MM.1S (cell line): ENCODE results near the gene ABTB2.
A peak's percentile ranks its signal among the peaks of the same experiment; 100 is the strongest.

ENCODE experiments used
- DNase-seq: peaks from one replicate; pipeline ENCODE4 v3.0.0-alpha.2; 2015
- H2AFZ ChIP-seq: fragments of 300-600 bp; sonication (generic); 2 replicates; pipeline ENCODE4 v1.6.0; 2016; ENCODE audit warnings: antibody characterized with exemption, low read length
- H3F3A ChIP-seq: fragments of 300-600 bp; sonication (generic); 2 replicates; pipeline ENCODE4 v1.6.1; 2016; ENCODE audit warnings: mild to moderate bottlenecking, antibody characterized with exemption, low read length, moderate library complexity, mixed read lengths; ENCODE audit not compliant: insufficient read depth
- H3K27ac ChIP-seq: fragments of 300-600 bp; sonication (generic); 2 replicates; pipeline ENCODE4 v1.5.1; 2016; ENCODE audit warnings: mild to moderate bottlenecking, low read length
- H3K27me3 ChIP-seq: fragments of 300-600 bp; sonication (generic); replicated peaks from 2 replicates; pipeline ENCODE4 v1.6.0; 2016; ENCODE audit warnings: low read length; ENCODE audit not compliant: insufficient read depth
- H3K36me3 ChIP-seq: fragments of 300-600 bp; sonication (generic); replicated peaks from 2 replicates; pipeline ENCODE4 v1.6.1; 2016; ENCODE audit warnings: mild to moderate bottlenecking, low read length, mixed read lengths; ENCODE audit not compliant: insufficient read depth
- H3K4me1 ChIP-seq: fragments of 300-600 bp; sonication (generic); 2 replicates; pipeline ENCODE4 v1.6.1; 2016; ENCODE audit warnings: low read length, mixed read lengths
- H3K4me2 ChIP-seq: fragments of 300-600 bp; sonication (generic); 2 replicates; pipeline ENCODE4 v1.6.0; 2016; ENCODE audit warnings: low read depth, low read length
- H3K4me3 ChIP-seq: fragments of 300-600 bp; sonication (generic); 2 replicates; pipeline ENCODE4 v1.5.1; 2016; ENCODE audit warnings: low read length, mixed read lengths
- H3K79me2 ChIP-seq: fragments of 300-600 bp; sonication (generic); 2 replicates; pipeline ENCODE4 v1.6.1; 2016; ENCODE audit warnings: mixed run types, low read length, mixed read lengths
- H3K9ac ChIP-seq: fragments of 300-600 bp; sonication (generic); 2 replicates; pipeline ENCODE4 v1.6.1; 2016; ENCODE audit warnings: low read length, mixed read lengths
- H3K9me2 ChIP-seq: fragments of 300-600 bp; sonication (generic); replicated peaks from 2 replicates; pipeline ENCODE4 v1.6.1; 2016; ENCODE audit warnings: mild to moderate bottlenecking, low read length, mixed read lengths; ENCODE audit not compliant: insufficient read depth
- H3K9me3 ChIP-seq: fragments of 300-600 bp; sonication (generic); replicated peaks from 2 replicates; pipeline ENCODE4 v1.6.1; 2016; ENCODE audit warnings: mild to moderate bottlenecking, low read length, mixed read lengths; ENCODE audit not compliant: insufficient read depth
- H4K20me1 ChIP-seq: fragments of 300-600 bp; sonication (generic); 2 replicates; pipeline ENCODE4 v1.6.1; 2016; ENCODE audit warnings: mild to moderate bottlenecking, low read length, moderate library complexity, mixed read lengths; ENCODE audit not compliant: insufficient read depth
- EZH2 ChIP-seq: fragments of 300-600 bp; sonication (generic); optimal IDR thresholded peaks from 2 replicates; pipeline ENCODE3; 2017; ENCODE audit warnings: low read depth, mild to moderate bottlenecking, antibody characterized with exemption, low read length, mixed read lengths
- EZH2phosphoT487 ChIP-seq: fragments of 300-600 bp; sonication (generic); IDR thresholded peaks from 2 replicates; pipeline ENCODE4 v1.6.1; 2018; ENCODE audit warnings: antibody characterized with exemption, low read length
- TF ChIP-seq, protein P1 (sequence below): fragments of 300-600 bp; sonication (generic); IDR thresholded peaks from 2 replicates; pipeline ENCODE4 v1.5.1; 2016; ENCODE audit warnings: antibody characterized with exemption, low read length, mixed read lengths

ABTB2 gene

DNA sequence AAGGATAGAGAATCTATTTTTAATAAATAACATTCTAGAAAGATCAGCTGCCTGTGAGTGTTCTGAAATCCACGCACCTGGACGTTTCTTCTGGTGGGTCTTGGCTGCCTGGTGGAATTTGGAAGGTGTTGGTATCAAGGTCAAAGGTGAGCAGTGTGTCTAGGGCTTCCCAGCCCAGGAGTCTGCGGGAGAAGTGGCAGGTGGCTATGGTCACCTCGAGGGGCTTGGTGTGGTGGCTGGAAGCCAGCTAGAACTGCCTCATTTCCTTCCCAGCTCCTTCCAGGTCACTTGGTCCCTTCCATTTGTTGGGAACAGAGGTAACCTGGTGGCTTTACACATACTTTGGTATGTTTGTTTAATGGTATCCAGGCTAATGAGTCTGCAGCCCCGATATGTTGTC, 210.9 kb downstream of the ABTB2 start:
- Histone ChIP-seq H3K9me2 (no peaks in the 10 kb centered on the region), H3K27me3 (no peaks in the 10 kb centered on the region), H3K36me3 (peaks cover 17% of the 10 kb centered on the region; the same call in 1 of the 2 replicates), H3K4me1 (peaks cover 23% of the 10 kb centered on the region), H3F3A (peaks cover 23% of the 10 kb centered on the region), H4K20me1 (0 out of 2 replicates have a peak, but pooled peaks cover 7% of the 10 kb centered on the region), H2AFZ (no peak overlapping the region), H3K4me3 (no peak overlapping the region), H3K27ac (no peak overlapping the region), H3K79me2 (no peaks in the 10 kb centered on the region), H3K9ac (no peak overlapping the region), H3K9me3 (no peaks in the 10 kb centered on the region), H3K4me2 (no peak overlapping the region)
- TF ChIP-seq, protein P1, sequence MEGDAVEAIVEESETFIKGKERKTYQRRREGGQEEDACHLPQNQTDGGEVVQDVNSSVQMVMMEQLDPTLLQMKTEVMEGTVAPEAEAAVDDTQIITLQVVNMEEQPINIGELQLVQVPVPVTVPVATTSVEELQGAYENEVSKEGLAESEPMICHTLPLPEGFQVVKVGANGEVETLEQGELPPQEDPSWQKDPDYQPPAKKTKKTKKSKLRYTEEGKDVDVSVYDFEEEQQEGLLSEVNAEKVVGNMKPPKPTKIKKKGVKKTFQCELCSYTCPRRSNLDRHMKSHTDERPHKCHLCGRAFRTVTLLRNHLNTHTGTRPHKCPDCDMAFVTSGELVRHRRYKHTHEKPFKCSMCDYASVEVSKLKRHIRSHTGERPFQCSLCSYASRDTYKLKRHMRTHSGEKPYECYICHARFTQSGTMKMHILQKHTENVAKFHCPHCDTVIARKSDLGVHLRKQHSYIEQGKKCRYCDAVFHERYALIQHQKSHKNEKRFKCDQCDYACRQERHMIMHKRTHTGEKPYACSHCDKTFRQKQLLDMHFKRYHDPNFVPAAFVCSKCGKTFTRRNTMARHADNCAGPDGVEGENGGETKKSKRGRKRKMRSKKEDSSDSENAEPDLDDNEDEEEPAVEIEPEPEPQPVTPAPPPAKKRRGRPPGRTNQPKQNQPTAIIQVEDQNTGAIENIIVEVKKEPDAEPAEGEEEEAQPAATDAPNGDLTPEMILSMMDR = no peak
- TF ChIP-seq EZH2phosphoT487 = no peak
- no peak for TF ChIP-seq EZH2
- no peak for DNase-seq

DNA sequence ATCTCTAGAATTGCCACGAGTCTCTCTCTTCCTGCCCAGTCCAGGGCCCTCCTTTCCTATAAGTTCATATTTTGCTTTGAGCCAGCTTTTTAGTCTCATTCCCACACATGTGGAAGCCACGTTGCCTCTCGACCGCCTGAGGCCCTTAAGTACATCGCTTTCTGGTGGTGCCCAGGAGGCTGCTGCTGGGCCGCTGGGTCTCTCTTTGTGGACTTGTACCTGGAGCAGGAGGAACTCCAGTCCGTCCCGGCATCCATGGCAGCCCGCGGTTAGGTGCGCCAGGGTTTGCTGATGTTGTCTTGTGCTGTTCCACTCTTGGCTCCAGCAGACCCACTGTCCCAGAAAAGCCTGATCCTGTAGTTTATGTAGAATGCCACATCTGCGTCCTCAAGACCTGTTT, 211.4 kb downstream of the ABTB2 start:
- Histone ChIP-seq H3K4me3 (no peak overlapping the region), H3K4me2 (0 out of 2 replicates have a peak overlapping the region, but pooled peaks have one; percentile 7), H3K9me3 (no peaks in the 10 kb centered on the region), H4K20me1 (0 out of 2 replicates have a peak, but pooled peaks cover 7% of the 10 kb centered on the region), H3K4me1 (peaks cover 23% of the 10 kb centered on the region), H3F3A (peaks cover 23% of the 10 kb centered on the region), H3K36me3 (peaks cover 17% of the 10 kb centered on the region; the same call in 1 of the 2 replicates), H3K9ac (no peak overlapping the region), H3K27ac (peak overlapping the region; percentile 36; the same call in 1 of the 2 replicates), H3K9me2 (no peaks in the 10 kb centered on the region), H3K79me2 (no peaks in the 10 kb centered on the region), H2AFZ (no peak overlapping the region), H3K27me3 (no peaks in the 10 kb centered on the region)
- no peak for DNase-seq
- TF ChIP-seq EZH2 = no peak
- TF ChIP-seq, protein P1 = no peak

DNA sequence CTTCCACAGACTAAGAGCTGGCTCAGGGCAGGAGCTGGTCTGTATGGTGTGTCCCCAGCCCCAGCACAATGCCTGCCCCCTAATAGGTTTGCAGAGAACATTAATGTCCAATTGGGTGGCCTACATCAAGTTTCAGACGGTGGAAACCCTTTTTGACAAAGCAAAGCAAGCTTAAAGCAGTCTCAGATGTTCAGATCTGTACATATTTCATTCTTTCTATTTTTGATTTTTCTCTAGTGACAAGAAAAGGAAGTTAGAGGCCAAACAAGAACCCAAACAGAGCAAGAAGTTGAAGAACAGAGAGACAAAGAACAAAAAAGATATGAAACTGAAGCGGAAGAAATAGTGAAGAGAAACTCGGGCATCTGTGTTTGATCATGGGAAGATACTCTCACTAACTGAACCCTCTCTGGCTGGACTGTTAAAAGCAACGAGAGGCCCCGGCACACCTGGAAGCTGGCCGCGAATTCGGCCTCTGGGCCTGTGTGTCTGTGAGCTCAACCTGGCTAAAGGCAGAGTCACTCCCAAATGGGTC, 211.9 kb downstream of the ABTB2 start:
- Histone ChIP-seq H3K4me3 (no peak overlapping the region), H3K27ac (peak overlapping the region; percentile 36; the same call in 1 of the 2 replicates), H3K4me2 (0 out of 2 replicates have a peak overlapping the region, but pooled peaks have one; percentile 7), H3K9ac (no peak overlapping the region), H3K36me3 (peaks cover 17% of the 10 kb centered on the region; the same call in 1 of the 2 replicates), H3K4me1 (peaks cover 23% of the 10 kb centered on the region), H3K9me3 (no peaks in the 10 kb centered on the region), H3K9me2 (no peaks in the 10 kb centered on the region), H2AFZ (no peak overlapping the region), H3F3A (peaks cover 23% of the 10 kb centered on the region), H4K20me1 (0 out of 2 replicates have a peak, but pooled peaks cover 7% of the 10 kb centered on the region), H3K79me2 (no peaks in the 10 kb centered on the region), H3K27me3 (no peaks in the 10 kb centered on the region)
- TF ChIP-seq EZH2phosphoT487 = no peak
- TF ChIP-seq EZH2 = no peak
- TF ChIP-seq, protein P1 = no peak
- peak; percentile 37 for DNase-seq
